Stimulated activated memory B cell treated with anti-CD40 and anti-IgM and Interleukin-4, amounts not matched to agents 10 μg/mL and 1 μg/mL and 100 μg/mL, for 72 hours (primary cell): Measurements from ENCODE around the gene TRIP11.

ENCODE experiments used
- ATAC-seq: fragments of 150-1000 bp; cut with Tn5 transposase; 2 replicates; pipeline ENCODE4 v1.10.0; 2021
- H3K27ac Mint-ChIP-seq: one replicate; pipeline ENCODE4 v1.8.0; 2022; ENCODE audit warnings: mild to moderate bottlenecking, mixed read lengths
- H3K27me3 Mint-ChIP-seq: one replicate; pipeline ENCODE4 v1.8.0; 2022; ENCODE audit warnings: mixed read lengths
- H3K36me3 Mint-ChIP-seq: one replicate; pipeline ENCODE4 v1.8.0; 2022; ENCODE audit warnings: mixed read lengths
- H3K4me1 Mint-ChIP-seq: one replicate; pipeline ENCODE4 v1.8.0; 2022; ENCODE audit warnings: mixed read lengths
- H3K4me3 Mint-ChIP-seq: one replicate; pipeline ENCODE4 v1.8.0; 2022; ENCODE audit warnings: mild to moderate bottlenecking, moderate library complexity, mixed read lengths
- H3K9me3 Mint-ChIP-seq: one replicate; pipeline ENCODE4 v1.8.0; 2022; ENCODE audit warnings: mixed read lengths

The TRIP11 gene

GRCh38 chr14:92033433-92033832 lies 6.4 kb downstream of the TRIP11 start:
- H3K4me1 Mint-ChIP-seq, result peaks cover 33% of the 10 kb centered on the region
- H3K36me3 Mint-ChIP-seq, result peaks cover 7% of the 10 kb centered on the region
- no peak overlapping the region for H3K27ac Mint-ChIP-seq
- H3K9me3 Mint-ChIP-seq, result no peaks in the 10 kb centered on the region
- H3K27me3 Mint-ChIP-seq, result no peaks in the 10 kb centered on the region
- no peak for ATAC-seq
- no peak overlapping the region for H3K4me3 Mint-ChIP-seq

- H3K27me3 Mint-ChIP-seq, result no peaks in the 10 kb centered on the region
- ATAC-seq, result no peak
- H3K4me1 Mint-ChIP-seq, result peaks cover 15% of the 10 kb centered on the region
- peak overlapping the region; percentile 50 for H3K27ac Mint-ChIP-seq
- H3K9me3 Mint-ChIP-seq, result no peaks in the 10 kb centered on the region
- H3K4me3 Mint-ChIP-seq, result peak overlapping the region; percentile 6
- peaks cover 26% of the 10 kb centered on the region for H3K36me3 Mint-ChIP-seq
These were observed 13.2 kb downstream of the TRIP11 start for GRCh38 chr14:92026548-92027190.

- Mint-ChIP-seq H3K4me3 (no peak overlapping the region), H3K27ac (no peak overlapping the region), H3K4me1 (peaks cover 8% of the 10 kb centered on the region), H3K36me3 (peaks cover 15% of the 10 kb centered on the region), H3K27me3 (no peaks in the 10 kb centered on the region), H3K9me3 (no peaks in the 10 kb centered on the region)
- ATAC-seq, result no peak
These were observed 17.8 kb downstream of the TRIP11 start for GRCh38 chr14:92022036-92022435.

GRCh38 chr14:92021523-92021922 lies 18.3 kb downstream of the TRIP11 start:
- H3K36me3 Mint-ChIP-seq, result peaks cover 11% of the 10 kb centered on the region
- H3K9me3 Mint-ChIP-seq, result no peaks in the 10 kb centered on the region
- H3K4me1 Mint-ChIP-seq, result peaks cover 5% of the 10 kb centered on the region
- H3K27ac Mint-ChIP-seq, result no peak overlapping the region
- no peak for ATAC-seq
- no peak overlapping the region for H3K4me3 Mint-ChIP-seq
- no peaks in the 10 kb centered on the region for H3K27me3 Mint-ChIP-seq

- no peak for ATAC-seq
- Mint-ChIP-seq H3K27ac (no peak overlapping the region), H3K27me3 (no peaks in the 10 kb centered on the region), H3K36me3 (peaks cover 50% of the 10 kb centered on the region), H3K9me3 (no peaks in the 10 kb centered on the region), H3K4me3 (no peak overlapping the region), H3K4me1 (peaks cover 6% of the 10 kb centered on the region)
These were observed 25.8 kb downstream of the TRIP11 start for GRCh38 chr14:92014040-92014439.

- Mint-ChIP-seq H3K4me1 (peaks cover 6% of the 10 kb centered on the region), H3K27me3 (no peaks in the 10 kb centered on the region), H3K9me3 (no peaks in the 10 kb centered on the region), H3K27ac (no peak overlapping the region), H3K4me3 (no peak overlapping the region), H3K36me3 (peaks cover 64% of the 10 kb centered on the region)
- ATAC-seq, result no peak
These were observed 27.6 kb downstream of the TRIP11 start for GRCh38 chr14:92012121-92012748.

GRCh38 chr14:92010644-92011043 lies 29.2 kb downstream of the TRIP11 start:
- Mint-ChIP-seq H3K4me1 (peaks cover 6% of the 10 kb centered on the region), H3K4me3 (no peak overlapping the region), H3K27me3 (no peaks in the 10 kb centered on the region), H3K36me3 (peaks cover 68% of the 10 kb centered on the region), H3K27ac (no peak overlapping the region), H3K9me3 (no peaks in the 10 kb centered on the region)
- no peak for ATAC-seq

- Mint-ChIP-seq H3K4me1 (peaks cover 6% of the 10 kb centered on the region), H3K27ac (peak overlapping the region; percentile 17), H3K27me3 (no peaks in the 10 kb centered on the region), H3K9me3 (no peaks in the 10 kb centered on the region), H3K36me3 (peaks cover 78% of the 10 kb centered on the region), H3K4me3 (no peak overlapping the region)
- no peak for ATAC-seq
These were observed 30.3 kb downstream of the TRIP11 start for GRCh38 chr14:92009604-92010003.

- Mint-ChIP-seq H3K9me3 (no peaks in the 10 kb centered on the region), H3K27ac (no peak overlapping the region), H3K4me1 (peaks cover 6% of the 10 kb centered on the region), H3K27me3 (no peaks in the 10 kb centered on the region), H3K4me3 (no peak overlapping the region), H3K36me3 (peaks cover 61% of the 10 kb centered on the region)
- no peak for ATAC-seq
These were observed 34.8 kb downstream of the TRIP11 start for GRCh38 chr14:92005019-92005418.

- H3K4me3 Mint-ChIP-seq, result no peak overlapping the region
- H3K4me1 Mint-ChIP-seq, result peaks cover 6% of the 10 kb centered on the region
- H3K9me3 Mint-ChIP-seq, result no peaks in the 10 kb centered on the region
- ATAC-seq, result no peak
- H3K36me3 Mint-ChIP-seq, result peaks cover 54% of the 10 kb centered on the region
- H3K27me3 Mint-ChIP-seq, result no peaks in the 10 kb centered on the region
- H3K27ac Mint-ChIP-seq, result no peak overlapping the region
These were observed 35.8 kb downstream of the TRIP11 start for GRCh38 chr14:92004062-92004461.

GRCh38 chr14:91998667-91999570 lies 40.9 kb downstream of the TRIP11 start:
- Mint-ChIP-seq H3K4me1 (peaks cover 22% of the 10 kb centered on the region), H3K9me3 (no peaks in the 10 kb centered on the region), H3K36me3 (peaks cover 40% of the 10 kb centered on the region), H3K4me3 (no peak overlapping the region), H3K27ac (no peak overlapping the region), H3K27me3 (no peaks in the 10 kb centered on the region)
- no peak for ATAC-seq

- no peak for ATAC-seq
- Mint-ChIP-seq H3K27ac (peak overlapping the region; percentile 43), H3K36me3 (peaks cover 38% of the 10 kb centered on the region), H3K9me3 (no peaks in the 10 kb centered on the region), H3K27me3 (no peaks in the 10 kb centered on the region), H3K4me1 (peaks cover 16% of the 10 kb centered on the region), H3K4me3 (no peak overlapping the region)
These were observed 42.4 kb downstream of the TRIP11 start for GRCh38 chr14:91997492-91997891.

GRCh38 chr14:91996948-91997371 lies 42.9 kb downstream of the TRIP11 start:
- no peak overlapping the region for H3K4me3 Mint-ChIP-seq
- no peaks in the 10 kb centered on the region for H3K27me3 Mint-ChIP-seq
- peaks cover 43% of the 10 kb centered on the region for H3K36me3 Mint-ChIP-seq
- peaks cover 16% of the 10 kb centered on the region for H3K4me1 Mint-ChIP-seq
- ATAC-seq, result no peak
- peak overlapping the region; percentile 43 for H3K27ac Mint-ChIP-seq
- H3K9me3 Mint-ChIP-seq, result no peaks in the 10 kb centered on the region

- Mint-ChIP-seq H3K27me3 (no peaks in the 10 kb centered on the region), H3K9me3 (no peaks in the 10 kb centered on the region), H3K36me3 (peaks cover 77% of the 10 kb centered on the region), H3K27ac (no peak overlapping the region), H3K4me3 (no peak overlapping the region), H3K4me1 (no peaks in the 10 kb centered on the region)
- no peak for ATAC-seq
These were observed 52.7 kb downstream of the TRIP11 start for GRCh38 chr14:91987192-91987591.

GRCh38 chr14:91985521-91986255 lies 54.2 kb downstream of the TRIP11 start:
- Mint-ChIP-seq H3K4me1 (no peaks in the 10 kb centered on the region), H3K27me3 (no peaks in the 10 kb centered on the region), H3K4me3 (no peak overlapping the region), H3K36me3 (peaks cover 72% of the 10 kb centered on the region), H3K9me3 (no peaks in the 10 kb centered on the region), H3K27ac (no peak overlapping the region)
- ATAC-seq, result no peak
